MM.1S (cell line): ENCODE results near the gene ARHGAP28.

Experiments
- DNase-seq: peaks from one replicate; pipeline ENCODE4 v3.0.0-alpha.2; 2015
- H2AFZ ChIP-seq: fragments of 300-600 bp; sonication (generic); 2 replicates; pipeline ENCODE4 v1.6.0; 2016; ENCODE audit warnings: antibody characterized with exemption, low read length
- H3F3A ChIP-seq: fragments of 300-600 bp; sonication (generic); 2 replicates; pipeline ENCODE4 v1.6.1; 2016; ENCODE audit warnings: mild to moderate bottlenecking, antibody characterized with exemption, low read length, moderate library complexity, mixed read lengths; ENCODE audit not compliant: insufficient read depth
- H3K27ac ChIP-seq: fragments of 300-600 bp; sonication (generic); 2 replicates; pipeline ENCODE4 v1.5.1; 2016; ENCODE audit warnings: mild to moderate bottlenecking, low read length
- H3K27me3 ChIP-seq: fragments of 300-600 bp; sonication (generic); replicated peaks from 2 replicates; pipeline ENCODE4 v1.6.0; 2016; ENCODE audit warnings: low read length; ENCODE audit not compliant: insufficient read depth
- H3K36me3 ChIP-seq: fragments of 300-600 bp; sonication (generic); replicated peaks from 2 replicates; pipeline ENCODE4 v1.6.1; 2016; ENCODE audit warnings: mild to moderate bottlenecking, low read length, mixed read lengths; ENCODE audit not compliant: insufficient read depth
- H3K4me1 ChIP-seq: fragments of 300-600 bp; sonication (generic); 2 replicates; pipeline ENCODE4 v1.6.1; 2016; ENCODE audit warnings: low read length, mixed read lengths
- H3K4me2 ChIP-seq: fragments of 300-600 bp; sonication (generic); 2 replicates; pipeline ENCODE4 v1.6.0; 2016; ENCODE audit warnings: low read depth, low read length
- H3K4me3 ChIP-seq: fragments of 300-600 bp; sonication (generic); 2 replicates; pipeline ENCODE4 v1.5.1; 2016; ENCODE audit warnings: low read length, mixed read lengths
- H3K79me2 ChIP-seq: fragments of 300-600 bp; sonication (generic); 2 replicates; pipeline ENCODE4 v1.6.1; 2016; ENCODE audit warnings: mixed run types, low read length, mixed read lengths
- H3K9ac ChIP-seq: fragments of 300-600 bp; sonication (generic); 2 replicates; pipeline ENCODE4 v1.6.1; 2016; ENCODE audit warnings: low read length, mixed read lengths
- H3K9me2 ChIP-seq: fragments of 300-600 bp; sonication (generic); replicated peaks from 2 replicates; pipeline ENCODE4 v1.6.1; 2016; ENCODE audit warnings: mild to moderate bottlenecking, low read length, mixed read lengths; ENCODE audit not compliant: insufficient read depth
- H3K9me3 ChIP-seq: fragments of 300-600 bp; sonication (generic); replicated peaks from 2 replicates; pipeline ENCODE4 v1.6.1; 2016; ENCODE audit warnings: mild to moderate bottlenecking, low read length, mixed read lengths; ENCODE audit not compliant: insufficient read depth
- H4K20me1 ChIP-seq: fragments of 300-600 bp; sonication (generic); 2 replicates; pipeline ENCODE4 v1.6.1; 2016; ENCODE audit warnings: mild to moderate bottlenecking, low read length, moderate library complexity, mixed read lengths; ENCODE audit not compliant: insufficient read depth
- CTCF ChIP-seq: fragments of 300-600 bp; sonication (generic); IDR thresholded peaks from 2 replicates; pipeline ENCODE4 v1.5.1; 2016; ENCODE audit warnings: antibody characterized with exemption, low read length, mixed read lengths
- EZH2 ChIP-seq: fragments of 300-600 bp; sonication (generic); optimal IDR thresholded peaks from 2 replicates; pipeline ENCODE3; 2017; ENCODE audit warnings: low read depth, mild to moderate bottlenecking, antibody characterized with exemption, low read length, mixed read lengths
- EZH2phosphoT487 ChIP-seq: fragments of 300-600 bp; sonication (generic); IDR thresholded peaks from 2 replicates; pipeline ENCODE4 v1.6.1; 2018; ENCODE audit warnings: antibody characterized with exemption, low read length

ARHGAP28 gene

GRCh38 chr18:6830916-6831315 lies 101.4 kb downstream of the ARHGAP28 start:
- H3K4me3 ChIP-seq: no peak overlapping the region
- H3K79me2 ChIP-seq: no peaks in the 10 kb centered on the region
- H3K9me2 ChIP-seq: no peaks in the 10 kb centered on the region
- H3K27me3 ChIP-seq: no peaks in the 10 kb centered on the region
- no peak overlapping the region for H3K27ac ChIP-seq
- no peaks in the 10 kb centered on the region for H3K9me3 ChIP-seq
- H3K9ac ChIP-seq: no peak overlapping the region
- no peak overlapping the region for H3K4me2 ChIP-seq
- H3F3A ChIP-seq: no peaks in the 10 kb centered on the region
- TF ChIP-seq EZH2: no peak
- no peak for TF ChIP-seq EZH2phosphoT487
- TF ChIP-seq CTCF: no peak
- H2AFZ ChIP-seq: no peak overlapping the region
- H3K4me1 ChIP-seq: no peaks in the 10 kb centered on the region
- H3K36me3 ChIP-seq: no peaks in the 10 kb centered on the region
- H4K20me1 ChIP-seq: no peaks in the 10 kb centered on the region
- DNase-seq: no peak

GRCh38 chr18:6835345-6835744 lies 105.8 kb downstream of the ARHGAP28 start:
- TF ChIP-seq EZH2: no peak
- TF ChIP-seq EZH2phosphoT487: no peak
- TF ChIP-seq CTCF: no peak

GRCh38 chr18:6836331-6836730 lies 106.8 kb downstream of the ARHGAP28 start:
- Histone ChIP-seq H3K27me3 (no peaks in the 10 kb centered on the region), H2AFZ (no peak overlapping the region), H4K20me1 (no peaks in the 10 kb centered on the region), H3K9me3 (no peaks in the 10 kb centered on the region), H3F3A (no peaks in the 10 kb centered on the region), H3K9ac (no peak overlapping the region), H3K4me1 (no peaks in the 10 kb centered on the region), H3K9me2 (no peaks in the 10 kb centered on the region), H3K79me2 (no peaks in the 10 kb centered on the region), H3K36me3 (no peaks in the 10 kb centered on the region), H3K4me3 (no peak overlapping the region), H3K27ac (no peak overlapping the region), H3K4me2 (no peak overlapping the region)
- DNase-seq: no peak
- TF ChIP-seq CTCF (no peak), EZH2 (no peak)

More at GRCh38 chr18:6835345-6835744, 105.8 kb downstream of the ARHGAP28 start:
- no peaks in the 10 kb centered on the region for H3K36me3 ChIP-seq
- no peak overlapping the region for H3K4me3 ChIP-seq
- no peak overlapping the region for H2AFZ ChIP-seq
- no peaks in the 10 kb centered on the region for H3K79me2 ChIP-seq
- no peaks in the 10 kb centered on the region for H3K27me3 ChIP-seq
- H4K20me1 ChIP-seq: no peaks in the 10 kb centered on the region
- H3K4me1 ChIP-seq: no peaks in the 10 kb centered on the region
- H3K9ac ChIP-seq: no peak overlapping the region
- H3F3A ChIP-seq: no peaks in the 10 kb centered on the region
- H3K27ac ChIP-seq: no peak overlapping the region
- H3K9me2 ChIP-seq: no peaks in the 10 kb centered on the region
- DNase-seq: no peak
- H3K4me2 ChIP-seq: no peak overlapping the region
- H3K9me3 ChIP-seq: no peaks in the 10 kb centered on the region
